NCI-H1694 (cell line): ENCODE measurements around the gene IBTK.
"Not testable (repeated sequence)": the region's sequence is repeated elsewhere in the genome, so short reads cannot be mapped to it uniquely, and the experiment has no call there.

ENCODE experiments used
- DNase-seq: peaks from one replicate; lab custom pipeline; 2025; lab: John Stamatoyannopoulos, UW

IBTK gene

GRCh38 chr6:82247505-82248272, at the start of gene IBTK:
Gene IBTK, minus strand, starts transcription at chr6:82247744. Its CDS starts 7,258 bp downstream, at chr6:82240486.
- peak; percentile 85 for DNase-seq

DNA sequence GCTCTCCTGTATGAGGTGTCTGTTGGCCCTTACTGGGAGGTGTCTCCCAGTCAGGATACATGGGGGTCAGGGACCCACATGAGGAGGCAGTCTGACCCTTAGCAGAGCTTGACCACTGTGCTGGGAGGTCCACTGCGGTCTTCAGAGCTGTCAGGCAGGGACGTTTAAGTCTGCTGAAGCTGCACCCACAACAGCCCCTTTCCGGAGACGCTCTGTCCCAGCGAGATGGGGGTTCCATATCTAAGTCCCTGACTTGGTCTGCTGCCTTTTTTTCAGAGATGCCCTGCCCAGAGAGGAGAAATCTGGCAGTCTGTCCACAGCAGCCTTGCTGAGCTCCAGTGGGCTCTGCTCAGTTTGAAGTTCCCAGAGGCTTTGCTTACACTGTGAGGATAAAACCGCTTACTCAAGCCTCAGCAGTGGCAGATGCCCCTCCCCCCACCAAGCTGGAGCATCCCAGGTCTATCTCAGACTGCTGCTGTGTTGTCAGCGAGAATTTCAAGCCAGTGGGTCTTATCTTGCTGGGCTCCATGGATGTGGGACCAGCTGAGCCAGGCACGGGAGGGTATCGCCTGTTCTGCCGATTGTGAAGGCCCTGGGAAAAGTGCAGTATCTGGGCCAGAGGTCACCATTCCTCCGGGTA, 36.3 kb upstream of the IBTK start:
- no peak for DNase-seq

DNA sequence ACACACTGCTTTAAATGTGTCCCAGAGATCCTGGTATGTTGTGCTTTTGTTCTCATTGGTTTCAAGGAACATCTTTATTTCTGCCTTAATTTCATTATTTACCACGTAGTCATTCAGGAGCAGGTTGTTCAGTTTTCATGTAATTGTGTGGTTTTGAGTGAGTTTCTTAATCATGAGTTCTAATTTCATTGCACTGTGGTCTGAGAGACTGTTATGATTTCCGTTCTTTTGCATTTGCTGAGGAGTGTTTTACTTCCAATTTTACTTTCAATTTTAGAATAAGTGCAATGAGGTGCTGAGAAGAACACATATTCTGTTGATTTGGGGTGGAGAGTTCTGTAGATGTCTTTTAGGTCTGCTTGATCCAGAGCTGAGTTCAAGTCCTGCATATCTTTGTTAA, 34.0 kb upstream of the IBTK start:
- not testable (repeated sequence) for DNase-seq

- DNase-seq: no peak
These were observed 30.1 kb upstream of the IBTK start for GRCh38 chr6:82277686-82278085.

GRCh38 chr6:82275686-82276085, 28.1 kb upstream of the IBTK start:
- DNase-seq: no peak

DNA sequence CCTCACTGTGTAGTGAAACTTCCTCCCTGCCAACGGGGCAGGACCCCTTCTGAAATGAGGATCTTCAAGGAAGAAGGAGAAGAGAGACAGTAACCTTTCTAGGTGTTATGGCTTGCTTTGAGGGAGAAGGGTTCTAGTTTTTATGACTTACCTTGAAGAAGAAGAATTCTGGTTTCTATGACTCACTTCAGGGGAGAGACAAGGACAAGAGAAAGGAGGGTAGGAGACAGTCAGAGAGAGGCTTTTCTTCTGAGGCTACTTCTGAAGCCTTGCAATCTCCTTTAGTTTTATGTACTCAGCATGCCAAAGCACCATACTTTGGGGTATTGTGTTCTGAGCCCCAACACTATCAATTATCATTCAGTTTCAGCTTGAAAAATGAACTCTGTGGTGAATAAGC, 25.8 kb upstream of the IBTK start:
- DNase-seq: no peak

GRCh38 chr6:82270881-82271635, 23.5 kb upstream of the IBTK start:
- no peak for DNase-seq

GRCh38 chr6:82268301-82268846, 20.8 kb upstream of the IBTK start:
- no peak for DNase-seq

DNA sequence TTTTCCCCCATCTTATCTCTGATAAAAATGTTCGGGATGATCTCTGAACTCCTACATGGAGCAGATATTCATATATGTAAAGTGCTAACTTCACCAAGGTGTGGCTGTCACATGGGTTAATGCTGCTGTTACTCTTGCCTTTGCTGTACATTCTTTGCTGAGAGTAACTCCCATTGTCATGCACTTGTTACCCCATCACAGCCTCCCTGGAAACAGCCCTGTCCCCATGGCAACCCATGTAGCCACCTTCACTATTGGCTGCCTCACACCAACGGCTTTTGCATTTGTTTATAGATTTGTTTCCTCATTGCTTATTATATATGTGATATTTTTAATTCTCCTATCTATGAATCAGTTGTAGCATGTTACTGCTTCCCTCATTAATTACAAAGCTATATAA, 17.3 kb upstream of the IBTK start:
- DNase-seq: no peak

DNA sequence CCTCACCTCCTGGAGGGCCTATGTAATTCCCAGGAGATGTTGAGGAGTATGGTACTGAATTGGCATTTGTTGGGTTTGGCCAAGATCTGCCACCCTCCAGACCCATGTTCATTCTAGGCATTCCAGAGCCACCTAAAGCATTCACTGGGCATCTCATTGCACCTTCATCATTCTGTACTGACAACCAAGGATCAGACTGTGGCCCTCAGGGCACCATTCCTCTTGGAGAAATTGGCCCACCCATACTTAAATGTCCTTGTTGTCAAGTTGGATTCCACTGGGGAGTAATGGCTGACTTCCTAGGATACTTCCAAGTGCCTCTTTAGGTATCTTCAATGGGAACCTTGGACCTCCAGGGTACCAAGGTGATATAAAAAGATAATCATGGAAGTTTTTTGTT, 16.8 kb upstream of the IBTK start:
- no peak for DNase-seq

GRCh38 chr6:82263916-82264315, 16.4 kb upstream of the IBTK start:
- no peak for DNase-seq

GRCh38 chr6:82260997-82261732, 13.6 kb upstream of the IBTK start:
- DNase-seq: no peak

DNA sequence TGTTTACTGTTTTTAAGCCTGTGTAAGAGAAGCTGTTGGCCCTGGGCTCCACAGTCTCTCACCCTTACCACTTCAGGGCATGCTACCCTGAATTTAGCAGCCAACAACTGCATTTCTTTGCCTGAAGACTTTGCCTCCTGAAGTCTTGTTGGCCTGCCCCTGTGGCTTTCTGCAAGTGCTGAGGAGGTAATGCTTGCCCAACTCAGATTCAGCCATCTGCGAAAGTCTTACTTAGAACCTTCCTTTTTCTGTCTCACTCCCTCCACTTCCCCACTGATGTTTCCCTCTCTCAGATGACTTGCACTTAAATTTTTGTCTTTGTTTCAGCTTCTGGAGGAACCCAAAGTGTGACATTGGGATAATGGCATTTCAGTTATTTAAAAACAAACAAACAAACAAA, 11.8 kb upstream of the IBTK start:
- DNase-seq: no peak

DNA sequence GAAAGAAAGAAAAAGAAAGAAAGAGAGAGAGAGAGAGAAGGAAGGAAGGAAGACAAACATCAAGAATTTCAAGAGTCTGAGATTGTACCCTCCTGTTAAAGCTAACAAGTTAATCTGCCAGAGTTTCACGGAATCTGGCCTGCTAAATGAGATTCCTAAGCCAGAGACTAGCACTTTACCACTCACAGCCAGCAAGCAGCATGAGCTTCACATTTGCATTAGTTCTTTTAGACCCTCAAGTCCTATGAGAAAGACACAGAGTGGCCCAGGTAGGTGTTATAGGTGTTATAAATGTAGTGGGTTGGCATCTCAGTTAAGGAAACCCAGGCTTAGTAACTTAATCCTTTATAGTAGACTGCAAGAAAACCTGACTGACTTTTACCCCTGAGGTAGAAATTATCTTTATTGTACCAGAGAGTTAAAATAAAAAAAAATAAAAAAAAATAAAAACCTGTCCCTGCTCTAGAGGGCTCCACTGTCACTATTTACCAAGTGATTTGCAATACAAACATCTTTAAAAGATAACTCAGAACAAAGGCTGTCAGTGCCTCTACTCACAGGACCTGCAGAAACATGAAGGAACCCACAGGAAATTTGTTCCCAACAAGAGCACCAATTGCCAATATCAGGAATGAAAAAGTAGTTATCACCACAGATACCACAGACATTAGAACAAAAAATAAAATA, 9.7 kb upstream of the IBTK start:
- no peak for DNase-seq

DNA sequence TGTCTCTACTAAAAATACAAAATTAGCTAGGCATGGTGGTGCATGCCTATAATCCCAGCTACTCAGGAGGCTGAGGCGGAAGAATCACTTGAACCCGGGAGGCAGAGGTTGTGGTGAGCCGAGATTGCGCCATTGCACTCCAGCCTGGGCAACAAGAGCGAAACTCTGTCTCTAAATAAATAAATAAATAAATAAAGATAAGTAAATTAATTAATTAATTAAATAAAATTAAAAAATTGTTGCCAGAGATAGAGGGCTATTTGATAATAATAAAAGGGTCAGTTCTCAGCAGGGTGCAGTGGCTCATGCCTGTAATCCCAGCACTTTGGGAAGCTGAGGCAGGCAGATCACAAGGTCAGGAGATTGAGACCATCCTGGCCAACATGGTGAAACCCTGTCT, 7.2 kb upstream of the IBTK start:
- not testable (repeated sequence) for DNase-seq

GRCh38 chr6:82251942-82252341, 4.4 kb upstream of the IBTK start:
- DNase-seq: peak; percentile 45

DNA sequence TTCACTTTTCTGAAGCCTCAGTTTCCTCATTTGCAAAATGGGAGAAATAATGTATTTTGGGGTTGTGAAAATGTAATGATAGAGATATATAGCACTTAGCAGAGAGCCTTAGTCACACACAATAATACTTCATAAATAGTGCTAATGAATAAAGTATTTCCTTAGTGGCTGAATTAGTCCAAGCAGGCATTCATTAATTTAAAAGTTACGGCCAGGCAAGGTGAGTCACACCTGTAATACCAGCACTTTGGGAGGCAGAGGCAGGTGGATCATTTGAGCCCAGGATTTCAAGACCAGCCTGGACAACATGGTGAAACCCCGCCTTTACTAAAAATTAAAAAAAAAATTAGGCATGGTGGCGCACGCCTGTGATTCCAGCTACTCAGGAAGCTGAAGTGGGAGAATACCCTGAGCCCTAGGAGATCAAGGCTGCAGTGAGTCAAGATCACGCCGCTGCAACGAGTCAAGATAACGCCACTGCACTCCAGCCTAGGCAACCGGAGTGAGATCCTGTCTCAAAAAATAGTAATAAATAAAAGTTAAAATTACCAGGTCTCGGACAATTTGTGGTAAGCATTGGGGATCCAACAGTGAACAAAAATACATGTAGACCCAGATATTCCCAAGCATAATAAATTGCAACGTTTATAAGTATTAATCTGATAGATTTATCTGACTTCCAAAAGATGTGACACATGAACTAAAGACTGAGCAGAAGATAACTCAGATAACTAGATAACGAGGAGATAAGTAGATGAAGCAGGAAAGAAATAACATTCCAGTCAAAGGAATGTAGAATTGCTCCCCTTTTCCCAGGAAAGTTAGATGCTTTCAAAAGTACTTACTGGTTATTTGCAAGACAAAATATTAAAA, 2.1 kb upstream of the IBTK start:
- DNase-seq: no peak

- no peak for DNase-seq
These were observed 760 bp upstream of the IBTK start for GRCh38 chr6:82248273-82248735.

DNA sequence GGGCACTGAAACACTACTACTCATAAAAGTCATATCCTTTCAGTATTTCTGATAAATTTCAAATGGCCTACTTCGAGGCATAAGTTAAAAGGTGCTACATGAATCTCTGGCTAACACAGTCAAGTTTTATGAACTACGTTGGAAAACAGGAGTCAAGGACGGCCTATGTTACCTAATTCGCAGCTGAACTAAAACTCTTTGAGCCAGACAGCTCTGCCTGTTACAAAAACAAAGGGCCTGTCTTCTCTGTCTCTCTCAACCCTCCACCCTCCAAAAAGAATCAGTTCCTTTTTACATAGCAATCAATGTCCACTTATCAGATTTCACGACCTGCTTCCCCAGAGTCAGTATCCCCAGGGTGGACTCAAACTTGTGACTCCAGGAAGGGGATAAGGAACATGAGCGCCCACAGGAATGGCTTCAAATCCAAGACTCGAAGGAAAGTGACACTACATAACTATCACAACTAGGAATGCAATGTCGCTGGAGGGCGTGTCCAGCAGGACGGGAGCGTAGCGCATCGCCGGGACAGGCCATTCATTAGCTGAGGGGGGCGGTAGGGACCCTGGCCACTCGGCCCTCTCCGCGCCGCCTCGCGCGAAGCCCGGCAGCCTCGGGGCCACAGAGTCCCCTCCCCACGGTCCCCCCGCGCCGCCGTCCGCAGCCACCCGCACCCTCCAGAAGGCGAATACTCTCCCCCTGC, 591 bp downstream of the IBTK start:
- DNase-seq: peak; percentile 17

DNA sequence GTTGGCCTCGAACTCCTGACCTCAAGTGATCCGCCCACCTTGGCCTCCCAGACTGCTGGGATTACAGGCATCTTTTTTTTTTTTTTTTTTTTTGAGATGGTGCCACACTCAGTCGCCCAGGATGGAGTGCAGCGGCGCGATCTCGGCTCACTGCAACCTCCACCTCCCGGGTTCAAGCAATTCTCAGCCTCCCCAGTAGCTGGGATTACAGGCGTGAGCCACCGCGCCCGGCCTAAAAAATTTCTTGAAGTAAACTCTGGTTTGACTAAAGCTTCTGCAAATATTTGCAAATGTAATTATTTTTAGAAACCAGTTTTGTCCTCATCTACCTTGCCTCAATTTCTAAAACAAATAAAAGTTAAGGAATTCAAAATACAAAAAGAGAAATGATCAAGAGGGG, 1.2 kb downstream of the IBTK start:
- DNase-seq: no peak
